SU-DHL-6 (cell line): ENCODE measurements around the gene VSTM5.

Experiments
- H2AFZ ChIP-seq: fragments of 200-600 bp; sonication (generic); 2 replicates; pipeline ENCODE4 v1.6.1; 2014; ENCODE audit warnings: low read depth, mild to moderate bottlenecking, moderate library complexity, mixed read lengths, antibody characterized with exemption, low read length; ENCODE audit not compliant: severe bottlenecking
- H3F3A ChIP-seq: fragments of 200-600 bp; shearing (Covaris generic); 2 replicates; pipeline ENCODE4 v1.6.0; 2016; ENCODE audit warnings: antibody characterized with exemption, mild to moderate bottlenecking; ENCODE audit not compliant: insufficient read depth
- H3K27ac ChIP-seq: fragments of 200-600 bp; sonication (generic); 2 replicates; pipeline ENCODE4 v1.5.1; 2016; ENCODE audit warnings: low read depth, mild to moderate bottlenecking, low read length, moderate library complexity, mixed read lengths
- H3K27me3 ChIP-seq: fragments of 200-600 bp; sonication (generic), shearing (Covaris generic); 2 replicates; pipeline ENCODE4 v1.6.0; 2014; ENCODE audit warnings: mild to moderate bottlenecking, low read length
- H3K36me3 ChIP-seq: fragments of 200-600 bp; sonication (generic); 2 replicates; pipeline ENCODE4 v1.6.1; 2014; ENCODE audit warnings: mild to moderate bottlenecking, low read length, mixed read lengths
- H3K4me2 ChIP-seq: fragments of 300-600, 200-600 bp; shearing (Covaris generic), sonication (generic); 2 replicates; pipeline ENCODE4 v1.6.0; 2014; ENCODE audit warnings: low read length, low read depth, mild to moderate bottlenecking; ENCODE audit not compliant: poor library complexity, severe bottlenecking
- H3K4me3 ChIP-seq: fragments of 200-600 bp; sonication (generic); 2 replicates; pipeline ENCODE4 v1.5.1; 2014; ENCODE audit warnings: antibody characterized with exemption, low read length, mild to moderate bottlenecking, mixed read lengths; ENCODE audit not compliant: insufficient read depth, poor library complexity, severe bottlenecking
- H3K79me2 ChIP-seq: fragments of 200-600 bp; sonication (generic); 2 replicates; pipeline ENCODE4 v1.6.1; 2014; ENCODE audit warnings: mild to moderate bottlenecking, low read length, moderate library complexity; ENCODE audit not compliant: insufficient read depth
- H3K9ac ChIP-seq: fragments of 200-600 bp; sonication (generic); 2 replicates; pipeline ENCODE4 v1.7.0; 2014; ENCODE audit warnings: mild to moderate bottlenecking, low read length
- H3K9me2 ChIP-seq: fragments of 200-600 bp; sonication (generic); replicated peaks from 2 replicates; pipeline ENCODE4 v1.6.1; 2014; ENCODE audit warnings: low read length; ENCODE audit not compliant: insufficient read depth
- H3K9me3 ChIP-seq: fragments of 200-600 bp; sonication (generic); 2 replicates; pipeline ENCODE4 v1.6.1; 2014; ENCODE audit warnings: low read length, mixed read lengths; ENCODE audit not compliant: insufficient read depth
- H4K20me1 ChIP-seq: fragments of 200-600 bp; sonication (generic); 2 replicates; pipeline ENCODE4 v1.6.1; 2014; ENCODE audit warnings: low read depth, mild to moderate bottlenecking, antibody characterized with exemption, low read length, moderate library complexity, mixed read lengths
- EZH2phosphoT487 ChIP-seq: fragments of 200-600 bp; sonication (generic), shearing (Covaris generic); conservative IDR thresholded peaks from 2 replicates; pipeline ENCODE4 v1.6.1; 2018; ENCODE audit warnings: mild to moderate bottlenecking, antibody characterized with exemption, low read length, moderate library complexity, mixed read lengths
- TF ChIP-seq, protein P1 (sequence below): fragments of 200-600 bp; sonication (generic); IDR thresholded peaks from one replicate; pipeline ENCODE4 v1.5.1; 2017; ENCODE audit warnings: antibody characterized with exemption, mild to moderate bottlenecking, low read length, moderate library complexity; ENCODE audit not compliant: insufficient read depth, poor library complexity, severe bottlenecking

VSTM5 gene

DNA sequence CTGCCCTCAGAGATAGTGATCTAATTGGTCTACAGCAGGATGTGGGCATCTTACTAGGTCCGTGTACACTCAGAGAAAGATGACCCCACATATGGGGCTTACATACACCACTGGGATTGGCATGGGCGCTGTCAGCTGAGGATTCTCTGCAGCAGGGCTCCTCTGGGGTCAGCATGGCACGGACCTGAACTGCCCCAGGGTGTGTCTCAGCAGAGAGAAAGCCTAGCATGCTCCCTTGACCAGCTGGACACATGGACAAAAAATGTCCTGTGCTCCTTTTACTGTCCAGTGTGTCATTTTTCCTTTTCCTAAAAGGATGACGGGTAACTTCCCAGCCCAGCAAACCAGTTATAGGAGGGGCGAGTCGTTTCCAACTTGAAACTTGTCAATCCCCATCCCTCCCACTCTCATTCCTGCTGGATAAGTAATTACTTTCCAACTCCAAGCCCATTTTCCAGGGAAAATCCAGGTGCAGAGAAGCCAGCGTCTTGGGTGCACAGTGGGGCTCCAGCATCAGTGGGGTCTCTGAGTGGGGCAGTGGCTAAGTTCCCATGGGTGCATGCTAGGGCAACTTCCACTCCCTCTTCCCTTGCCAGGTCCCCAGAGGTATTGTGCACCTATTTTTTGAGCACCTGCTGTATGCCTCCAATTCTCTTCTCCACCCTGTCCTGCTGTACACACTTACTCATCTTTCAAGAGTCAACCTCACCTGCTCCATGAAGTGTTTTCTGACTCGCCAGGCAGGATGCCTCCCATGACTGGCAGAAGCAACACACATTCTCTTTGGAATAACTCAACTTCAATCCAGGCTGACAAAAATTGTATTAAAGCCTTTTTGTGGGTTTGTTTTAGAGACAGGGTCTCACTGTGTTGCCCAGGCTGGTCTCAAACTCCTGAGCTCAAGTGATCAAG, 5.0 kb downstream of the VSTM5 start:
- Histone ChIP-seq H4K20me1 (no peaks in the 10 kb centered on the region), H3K27ac (no peak overlapping the region), H3K4me3 (no peak overlapping the region), H2AFZ (no peak overlapping the region), H3K79me2 (no peaks in the 10 kb centered on the region), H3K9ac (no peak overlapping the region), H3K4me2 (no peak overlapping the region), H3K27me3 (no peaks in the 10 kb centered on the region), H3K9me3 (no peaks in the 10 kb centered on the region), H3F3A (no peaks in the 10 kb centered on the region), H3K36me3 (no peaks in the 10 kb centered on the region), H3K9me2 (no peaks in the 10 kb centered on the region)
- no peak for TF ChIP-seq EZH2phosphoT487
- TF ChIP-seq, protein P1, sequence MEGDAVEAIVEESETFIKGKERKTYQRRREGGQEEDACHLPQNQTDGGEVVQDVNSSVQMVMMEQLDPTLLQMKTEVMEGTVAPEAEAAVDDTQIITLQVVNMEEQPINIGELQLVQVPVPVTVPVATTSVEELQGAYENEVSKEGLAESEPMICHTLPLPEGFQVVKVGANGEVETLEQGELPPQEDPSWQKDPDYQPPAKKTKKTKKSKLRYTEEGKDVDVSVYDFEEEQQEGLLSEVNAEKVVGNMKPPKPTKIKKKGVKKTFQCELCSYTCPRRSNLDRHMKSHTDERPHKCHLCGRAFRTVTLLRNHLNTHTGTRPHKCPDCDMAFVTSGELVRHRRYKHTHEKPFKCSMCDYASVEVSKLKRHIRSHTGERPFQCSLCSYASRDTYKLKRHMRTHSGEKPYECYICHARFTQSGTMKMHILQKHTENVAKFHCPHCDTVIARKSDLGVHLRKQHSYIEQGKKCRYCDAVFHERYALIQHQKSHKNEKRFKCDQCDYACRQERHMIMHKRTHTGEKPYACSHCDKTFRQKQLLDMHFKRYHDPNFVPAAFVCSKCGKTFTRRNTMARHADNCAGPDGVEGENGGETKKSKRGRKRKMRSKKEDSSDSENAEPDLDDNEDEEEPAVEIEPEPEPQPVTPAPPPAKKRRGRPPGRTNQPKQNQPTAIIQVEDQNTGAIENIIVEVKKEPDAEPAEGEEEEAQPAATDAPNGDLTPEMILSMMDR, result no peak

- no peaks in the 10 kb centered on the region for H3K27me3 ChIP-seq
- H3K4me2 ChIP-seq, result no peak overlapping the region
- no peaks in the 10 kb centered on the region for H4K20me1 ChIP-seq
- H3K9me3 ChIP-seq, result no peaks in the 10 kb centered on the region
- H3K36me3 ChIP-seq, result no peaks in the 10 kb centered on the region
- no peak overlapping the region for H3K4me3 ChIP-seq
- no peak overlapping the region for H3K9ac ChIP-seq
- H3F3A ChIP-seq, result no peaks in the 10 kb centered on the region
- TF ChIP-seq, protein P1, result no peak
- no peak for TF ChIP-seq EZH2phosphoT487
- no peak overlapping the region for H2AFZ ChIP-seq
- no peaks in the 10 kb centered on the region for H3K79me2 ChIP-seq
- H3K9me2 ChIP-seq, result no peaks in the 10 kb centered on the region
- H3K27ac ChIP-seq, result no peak overlapping the region
Measured at GRCh38 chr11:93844568-93844967, 5.8 kb downstream of the VSTM5 start.

- H3K9ac ChIP-seq, result no peak overlapping the region
- H3K27ac ChIP-seq, result no peak overlapping the region
Measured at GRCh38 chr11:93843906-93844305, 6.5 kb downstream of the VSTM5 start.

More at GRCh38 chr11:93843906-93844305, 6.5 kb downstream of the VSTM5 start:
- no peaks in the 10 kb centered on the region for H3K36me3 ChIP-seq
- H3K79me2 ChIP-seq, result no peaks in the 10 kb centered on the region
- no peaks in the 10 kb centered on the region for H3K9me2 ChIP-seq
- no peaks in the 10 kb centered on the region for H4K20me1 ChIP-seq
- TF ChIP-seq EZH2phosphoT487, result no peak
- TF ChIP-seq, protein P1, result no peak
- no peak overlapping the region for H2AFZ ChIP-seq
- H3K9me3 ChIP-seq, result no peaks in the 10 kb centered on the region
- H3K4me2 ChIP-seq, result no peak overlapping the region
- H3K4me3 ChIP-seq, result no peak overlapping the region
- H3K27me3 ChIP-seq, result no peaks in the 10 kb centered on the region
- H3F3A ChIP-seq, result no peaks in the 10 kb centered on the region
